ENCODE measurements around the gene TP63.
"Not testable (repeated sequence)": the region's sequence is repeated elsewhere in the genome, so short reads cannot be mapped to it uniquely, and the experiment has no call there.

TP63 gene

GRCh38 chr3:189626286-189626685 lies 4.9 kb upstream of the TP63 start:
- no peak for DNase-seq

DNA sequence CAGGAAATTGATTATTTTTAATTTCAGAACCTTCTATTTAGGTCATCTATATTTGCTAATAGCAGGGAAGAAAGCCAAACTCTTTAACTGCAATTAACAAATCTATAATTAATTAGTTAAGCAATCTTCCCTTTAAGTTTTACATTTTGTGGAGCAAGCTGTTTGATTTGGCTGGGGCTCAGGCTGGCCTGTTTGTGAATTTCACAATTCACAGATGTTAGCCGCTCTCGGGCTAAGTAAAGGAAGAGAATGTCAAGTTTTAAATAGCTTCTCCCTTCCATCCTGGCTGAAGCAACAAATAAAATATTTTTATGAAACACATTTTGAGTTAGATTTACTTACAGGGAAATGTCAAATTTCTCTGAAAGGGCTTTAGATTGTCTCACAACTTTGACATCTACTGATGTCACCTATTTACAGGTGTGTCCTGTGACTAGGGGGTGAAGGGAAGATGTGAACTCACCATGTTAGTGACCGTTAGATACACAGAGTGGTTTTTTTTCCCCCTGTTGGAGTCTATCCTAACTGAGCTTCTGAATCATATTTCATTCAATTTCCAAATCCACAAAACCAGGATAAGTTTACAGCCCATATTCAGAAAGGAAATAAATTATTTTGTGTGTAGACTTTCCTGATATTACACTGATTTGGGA lies 1.3 kb upstream of the TP63 start:
- no peak for DNase-seq

GRCh38 chr3:189630767-189631372 lies 319 bp upstream of the TP63 start:
- no peak for DNase-seq

DNA sequence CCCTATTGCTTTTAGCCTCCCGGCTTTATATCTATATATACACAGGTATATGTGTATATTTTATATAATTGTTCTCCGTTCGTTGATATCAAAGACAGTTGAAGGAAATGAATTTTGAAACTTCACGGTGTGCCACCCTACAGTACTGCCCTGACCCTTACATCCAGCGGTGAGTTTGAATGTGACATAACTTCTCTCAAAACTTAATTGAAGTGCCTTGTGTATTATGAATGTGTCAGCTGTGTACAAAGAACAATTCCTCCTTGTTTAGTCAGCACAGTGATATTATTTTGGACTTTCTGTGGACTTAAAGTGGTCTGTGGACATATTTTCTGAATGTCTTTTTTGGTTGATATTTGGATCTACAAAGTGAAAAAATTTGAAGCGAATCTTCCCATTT lies 220 bp downstream of the TP63 start:
- no peak for DNase-seq

DNA sequence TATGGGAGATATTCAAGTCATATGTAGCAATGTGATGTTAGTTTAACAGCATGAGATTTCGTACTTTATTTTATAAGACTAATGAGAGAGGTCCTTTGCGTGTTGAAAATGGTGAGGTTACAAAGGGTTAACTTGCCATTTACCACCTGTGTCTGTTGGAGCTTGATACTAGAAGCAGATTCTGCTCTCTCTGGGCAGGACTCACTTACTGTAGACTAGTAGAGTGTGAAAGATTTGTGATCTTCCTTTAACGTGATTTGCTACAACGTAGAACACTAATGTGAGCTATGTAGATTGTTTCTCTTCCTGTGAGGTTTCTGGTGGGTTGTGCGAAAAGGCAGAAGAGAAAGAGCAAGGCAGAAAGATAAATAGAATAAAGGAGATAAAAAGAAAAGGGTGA lies 1.1 kb downstream of the TP63 start:
- DNase-seq = no peak

GRCh38 chr3:189635339-189635738 lies 4.2 kb downstream of the TP63 start:
- DNase-seq = no peak

DNA sequence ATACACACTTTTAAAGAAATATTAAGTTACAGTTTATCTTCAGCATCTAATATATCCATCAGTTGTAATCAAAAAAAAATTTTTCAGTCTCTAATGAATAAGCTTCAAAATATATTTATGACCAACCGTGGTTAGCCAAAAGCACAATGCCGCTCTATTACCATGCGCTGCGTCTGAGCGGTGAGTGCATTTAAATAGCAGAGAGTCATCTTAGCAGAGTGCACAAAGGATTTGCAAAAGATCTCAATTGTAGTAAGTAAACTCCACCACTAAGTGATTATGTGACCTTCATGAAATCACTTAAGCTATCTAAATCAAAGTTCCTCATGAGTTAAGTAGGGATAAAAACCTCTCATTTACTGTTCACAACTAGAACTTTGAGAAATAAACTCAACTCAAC lies 4.9 kb downstream of the TP63 start:
- no peak for DNase-seq

- DNase-seq = no peak
Measured at GRCh38 chr3:189637750-189638149, 6.6 kb downstream of the TP63 start.

- DNase-seq = no peak
Measured at GRCh38 chr3:189638276-189639031, 7.3 kb downstream of the TP63 start.

- no peak for DNase-seq
Measured at GRCh38 chr3:189641776-189642175, 10.6 kb downstream of the TP63 start.

GRCh38 chr3:189646853-189647542 lies 15.8 kb downstream of the TP63 start:
- no peak for DNase-seq

DNA sequence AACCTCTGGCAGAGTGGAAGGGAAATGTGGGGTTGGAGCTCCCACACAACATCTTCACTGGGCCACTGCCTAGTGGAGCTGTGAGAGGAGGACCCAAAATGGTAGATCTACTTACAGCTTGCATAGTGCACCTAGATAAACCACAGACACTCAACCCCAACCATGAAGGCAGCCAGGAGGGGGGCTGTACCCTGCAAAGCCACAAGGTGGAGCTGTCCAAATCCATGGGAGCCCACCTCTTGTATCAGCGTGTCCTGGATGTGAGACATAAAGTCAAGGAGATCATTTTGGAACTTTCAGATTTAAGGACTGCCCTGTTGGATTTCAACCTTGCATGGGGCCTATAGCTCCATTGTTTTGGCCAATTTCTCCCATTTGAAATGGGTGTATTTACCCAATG lies 20.9 kb downstream of the TP63 start:
- DNase-seq = no peak

GRCh38 chr3:189655617-189656016 lies 24.4 kb downstream of the TP63 start:
- no peak for DNase-seq

- DNase-seq = no peak
Measured at GRCh38 chr3:189659571-189659970, 28.4 kb downstream of the TP63 start.

DNA sequence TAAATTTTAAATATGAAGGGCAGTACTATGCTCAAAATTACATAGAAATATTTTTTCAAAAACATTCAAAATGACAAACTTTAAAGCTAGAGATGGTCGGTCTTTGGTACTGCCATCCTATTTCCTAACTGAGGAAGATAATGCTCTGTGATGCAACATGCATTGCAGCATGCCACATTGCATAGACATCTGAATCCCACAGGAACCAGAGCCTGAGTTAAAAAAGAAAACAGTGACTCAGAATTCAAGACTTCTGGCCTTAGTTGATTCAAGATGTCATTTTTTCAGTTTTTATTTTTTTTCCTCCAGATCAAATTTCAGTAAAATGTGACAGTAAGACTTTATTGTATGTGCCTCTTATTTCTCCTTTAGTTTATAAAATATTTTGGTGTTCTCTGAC lies 33.1 kb downstream of the TP63 start:
- DNase-seq = no peak

DNA sequence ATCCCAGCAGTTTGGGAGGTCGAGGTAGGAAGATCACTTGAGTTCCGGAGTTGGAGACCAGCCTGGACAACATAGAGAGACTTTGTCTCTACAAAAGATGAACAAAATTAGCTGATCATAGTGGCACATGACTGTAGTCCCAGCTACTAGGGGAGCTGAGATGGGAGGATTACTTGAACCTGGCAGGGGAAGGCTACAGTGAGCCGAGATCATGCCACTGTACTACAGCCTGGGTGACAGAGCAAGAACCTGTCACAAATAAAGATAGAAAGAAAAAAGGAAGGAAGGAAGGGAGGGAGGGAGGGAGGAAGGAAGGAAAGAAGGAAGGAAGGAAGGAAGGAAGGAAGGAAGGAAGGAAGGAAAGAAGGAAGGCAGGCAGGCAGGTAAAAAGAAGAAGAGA lies 41.2 kb downstream of the TP63 start:
- not testable (repeated sequence) for DNase-seq

- no peak for DNase-seq
Measured at GRCh38 chr3:189673535-189673934, 42.3 kb downstream of the TP63 start.

- DNase-seq = no peak
Measured at GRCh38 chr3:189674249-189674913, 43.2 kb downstream of the TP63 start.

DNA sequence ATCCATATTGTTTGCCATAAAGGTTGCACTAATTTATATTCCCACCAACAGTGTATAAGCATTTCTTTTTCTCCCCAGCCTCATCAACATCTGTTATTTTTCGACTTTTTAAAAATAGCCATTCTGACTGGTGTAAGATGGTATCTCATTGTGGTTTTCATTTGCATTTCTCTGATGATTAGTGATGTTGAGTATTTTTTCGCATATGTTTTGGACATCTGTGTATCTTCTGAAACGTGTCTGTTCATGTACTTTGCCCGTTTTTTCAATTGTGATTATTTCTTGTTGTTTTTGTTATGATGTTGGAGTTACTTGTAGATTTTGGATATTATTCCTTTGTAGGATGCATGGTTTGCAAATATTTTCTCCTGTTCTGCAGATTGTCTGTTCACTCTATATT lies 46.5 kb downstream of the TP63 start:
- no peak for DNase-seq

- DNase-seq = no peak
Measured at GRCh38 chr3:189680723-189681122, 49.5 kb downstream of the TP63 start.

- DNase-seq = no peak
Measured at GRCh38 chr3:189683546-189684255, 52.5 kb downstream of the TP63 start.

- DNase-seq = no peak
Measured at GRCh38 chr3:189684317-189684716, 53.1 kb downstream of the TP63 start.
